Stimulated activated CD4-positive, alpha-beta T cell treated with anti-CD3 and anti-CD28 coated beads, Interleukin-1b, Interleukin-23, amount 100 ng/mL, for 24 hours (primary cell): ENCODE results near the gene TSPAN18.

Source experiments
- DNase-seq, 4 experiments: peaks; one replicate each; pipeline ENCODE4 v3.0.0-alpha.2; 2020; ENCODE audit warnings: low read depth in 4 of 4, low spot score in 1 of 4

The TSPAN18 gene

GRCh38 chr11:44759743-44760476, 33.1 kb downstream of the TSPAN18 start:
- DNase-seq: no peak

DNA sequence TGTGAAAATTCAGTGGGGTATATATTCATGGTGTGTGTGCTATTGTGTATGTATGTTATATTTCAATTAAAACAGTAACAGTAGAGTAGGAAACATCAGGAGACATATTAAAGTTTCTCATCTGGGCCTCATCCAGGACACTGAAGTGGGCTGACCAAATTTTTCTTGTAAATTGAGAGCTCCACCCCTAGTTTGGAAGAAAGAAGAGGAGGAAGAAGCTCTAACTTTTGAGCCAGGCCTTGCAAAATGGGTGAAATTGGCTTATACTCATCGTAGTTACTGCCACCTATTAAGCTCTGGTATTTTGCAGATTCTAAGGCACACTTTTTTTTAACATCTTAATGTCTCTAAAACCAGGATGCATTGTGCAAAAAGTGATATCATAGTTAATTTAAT, 33.7 kb downstream of the TSPAN18 start:
- no peak for DNase-seq

GRCh38 chr11:44760917-44761550, 34.3 kb downstream of the TSPAN18 start:
- no peak for DNase-seq

DNA sequence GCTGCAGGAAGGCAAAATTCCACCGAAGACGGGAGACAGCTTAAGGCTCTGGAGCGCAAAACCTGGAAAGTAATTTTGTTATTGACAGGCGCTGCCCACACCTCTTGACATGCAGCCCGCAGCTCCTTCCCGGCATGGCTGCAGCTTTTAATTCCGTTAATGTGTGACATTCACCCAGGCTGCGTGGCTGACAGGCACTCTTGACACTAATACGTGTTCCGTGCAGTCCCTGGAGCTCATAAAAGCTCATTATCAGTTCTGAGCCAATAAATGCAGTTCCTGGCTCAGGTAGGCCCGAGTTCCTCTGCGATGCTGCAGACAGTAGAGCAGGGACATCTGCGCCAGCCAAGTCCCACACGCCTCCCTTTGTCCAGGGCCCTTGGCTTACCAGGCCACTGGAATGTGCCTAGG, 34.8 kb downstream of the TSPAN18 start:
- no peak for DNase-seq

DNA sequence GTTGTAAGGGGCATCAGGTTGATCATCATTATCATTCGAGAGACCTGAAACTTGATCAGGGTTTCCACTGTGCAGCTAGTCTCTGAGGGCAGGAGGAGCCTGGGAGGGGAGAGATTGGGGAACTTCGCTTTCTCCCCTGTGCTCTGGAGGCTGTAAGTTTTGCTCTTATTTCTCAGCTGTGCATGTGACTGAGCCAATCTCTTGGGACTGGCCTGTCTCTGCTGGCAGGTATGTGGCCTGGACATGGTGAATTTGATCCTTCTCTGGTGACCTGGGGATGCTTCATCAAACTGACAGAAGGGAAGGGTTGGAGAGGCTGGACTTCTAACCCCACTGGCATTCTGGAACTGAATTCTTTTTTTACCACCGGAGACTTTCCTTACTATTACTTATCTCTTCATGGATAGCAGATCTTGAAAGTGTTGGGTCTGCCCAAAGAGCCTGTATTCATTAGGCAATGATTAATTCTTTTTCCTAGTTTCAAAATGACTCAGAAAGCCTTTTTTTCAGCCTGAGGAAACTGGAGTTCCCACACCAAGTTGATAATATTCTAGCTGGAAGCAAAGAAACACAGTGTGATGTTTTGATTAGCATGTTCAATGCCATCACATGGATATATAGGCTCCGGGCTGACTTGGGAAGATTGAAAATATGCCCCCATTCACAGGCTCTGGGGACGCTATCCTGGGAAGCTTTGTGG, 36.5 kb downstream of the TSPAN18 start:
- DNase-seq: no peak

GRCh38 chr11:44764583-44764982, 37.8 kb downstream of the TSPAN18 start:
- DNase-seq: no peak

GRCh38 chr11:44765026-44765595, 38.3 kb downstream of the TSPAN18 start:
- no peak for DNase-seq

GRCh38 chr11:44765676-44766075, 38.9 kb downstream of the TSPAN18 start:
- no peak for DNase-seq

DNA sequence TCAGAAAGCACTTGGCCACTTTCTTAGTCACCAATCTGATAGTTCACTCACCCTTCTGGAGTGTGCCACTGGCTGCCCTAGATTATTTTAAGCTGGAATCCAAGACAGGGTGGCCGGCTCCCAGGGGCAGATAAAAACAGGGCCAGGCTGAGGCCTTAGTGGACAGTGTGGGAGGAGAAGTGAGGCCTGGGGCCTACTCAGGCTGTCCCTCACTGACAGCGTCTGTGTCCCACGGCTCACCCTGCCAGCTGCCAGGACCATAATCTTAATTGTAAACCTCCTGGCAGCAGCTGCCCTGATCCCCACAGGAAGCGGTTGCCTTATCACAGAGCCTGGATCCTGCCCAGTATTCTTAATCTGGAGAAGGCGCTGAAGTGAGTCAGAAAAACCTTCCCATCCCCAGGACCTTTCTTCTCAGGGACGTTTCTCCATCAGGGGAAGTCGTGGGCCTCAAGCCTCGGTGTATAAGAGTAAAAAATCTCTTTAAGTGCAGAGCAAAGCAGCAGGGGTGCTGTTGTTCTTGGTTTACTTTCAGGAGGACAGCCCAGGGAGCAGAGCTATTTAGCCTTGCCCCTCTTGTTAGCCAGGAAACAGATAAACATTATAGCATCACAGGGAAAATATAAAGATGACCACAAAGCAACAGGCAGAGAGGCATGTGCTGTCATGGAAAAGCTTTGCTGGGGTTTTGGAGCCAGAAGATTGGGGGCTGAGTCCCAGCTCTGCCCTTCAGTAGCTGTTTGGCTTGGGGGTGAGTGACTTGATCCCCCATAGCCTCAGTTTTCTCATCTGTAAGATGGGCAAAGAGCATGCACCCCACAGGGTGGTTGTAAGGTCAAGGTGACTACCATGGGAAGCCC, 39.6 kb downstream of the TSPAN18 start:
- DNase-seq: no peak

GRCh38 chr11:44766972-44767278, 40.2 kb downstream of the TSPAN18 start:
- DNase-seq: no peak

- DNase-seq: no peak
These were observed 40.7 kb downstream of the TSPAN18 start for GRCh38 chr11:44767421-44767820.

DNA sequence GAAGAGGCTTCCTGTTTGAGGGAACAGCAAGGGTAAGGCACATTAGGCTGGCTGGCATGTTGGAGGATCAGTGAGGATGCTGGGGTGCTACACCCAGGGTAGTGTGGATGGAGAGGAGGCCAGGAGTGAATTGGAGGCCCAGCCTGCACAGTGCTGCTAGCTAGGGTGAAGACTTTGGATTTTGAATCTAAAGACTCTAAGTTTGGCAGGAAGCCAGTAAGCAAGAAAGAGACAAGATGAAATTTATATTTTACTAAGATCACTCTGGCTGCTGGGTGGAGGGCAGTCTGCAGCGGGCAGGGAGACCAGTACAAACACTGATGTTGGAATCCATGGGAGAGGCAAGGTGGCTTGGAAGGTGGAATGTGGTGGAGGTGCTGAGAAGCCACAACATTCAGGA, 43.6 kb downstream of the TSPAN18 start:
- no peak for DNase-seq

DNA sequence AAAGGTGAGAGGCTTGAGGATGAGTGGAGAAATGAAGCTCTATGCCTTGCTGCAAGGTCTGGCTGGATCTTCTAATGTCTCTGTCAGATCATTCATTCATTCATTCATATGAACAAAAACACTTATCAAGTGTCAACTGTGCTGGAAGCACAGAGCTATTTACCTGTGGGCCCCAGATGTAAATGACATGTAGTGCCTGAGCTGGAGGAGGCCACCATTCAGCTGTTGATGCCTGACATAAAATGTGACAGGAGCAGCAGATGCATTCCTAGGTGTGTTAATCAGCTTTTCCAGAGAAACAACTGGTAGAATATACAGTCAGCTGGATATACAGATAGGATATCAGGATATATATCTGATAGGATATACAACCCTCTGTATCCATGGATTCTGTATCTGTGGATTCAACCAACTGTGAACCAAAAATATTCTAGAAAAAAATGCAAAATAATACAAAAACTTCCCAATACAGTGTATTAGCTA, 44.5 kb downstream of the TSPAN18 start:
- DNase-seq: no peak

DNA sequence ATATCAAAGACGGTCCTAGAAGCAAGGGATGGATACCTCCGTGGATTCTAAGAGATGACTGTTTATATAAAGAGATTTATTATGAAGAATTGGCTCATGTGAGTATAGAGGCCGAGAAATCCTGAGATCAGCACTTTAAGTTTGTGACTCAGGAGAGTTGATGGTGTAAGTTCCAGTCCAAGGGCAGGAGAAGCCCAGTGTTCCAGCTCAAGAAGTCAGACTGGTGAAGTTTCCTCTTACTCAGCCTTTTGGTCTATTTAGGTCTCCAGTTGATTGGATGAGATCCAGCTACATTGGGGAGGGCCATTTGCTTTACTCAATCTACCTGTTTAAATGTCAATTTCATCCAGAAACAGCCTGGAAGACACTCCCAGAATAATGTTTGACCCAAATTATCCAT, 45.1 kb downstream of the TSPAN18 start:
- DNase-seq: no peak

DNA sequence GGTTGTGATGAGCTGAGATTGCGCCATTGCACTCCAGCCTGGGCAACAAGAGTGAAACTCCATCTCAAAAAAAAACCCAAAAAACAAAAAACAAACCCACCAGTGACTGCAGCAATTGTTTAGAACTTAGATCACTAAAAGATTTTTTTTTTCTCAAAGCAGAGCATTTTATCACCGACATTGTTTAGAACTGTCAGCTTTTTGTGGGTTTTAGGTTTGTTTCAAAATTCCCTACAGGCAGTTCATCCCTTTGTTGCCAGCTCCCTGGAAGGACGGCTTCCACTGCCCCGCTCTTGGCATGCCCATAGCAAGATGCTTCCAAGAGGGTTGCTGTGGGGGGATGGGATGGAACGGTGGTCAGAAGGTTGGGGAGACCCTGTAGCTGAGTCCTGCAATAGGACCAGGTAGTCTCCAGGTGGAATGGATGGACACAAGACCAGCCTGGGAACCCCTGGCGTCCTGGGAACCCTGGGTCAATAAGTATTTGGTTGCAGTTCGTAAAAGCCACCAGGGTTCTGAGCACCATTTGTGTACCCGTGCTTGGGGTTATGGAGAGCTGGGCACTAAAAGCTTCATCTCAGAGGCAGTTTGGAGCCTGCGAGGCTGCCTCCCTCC, 46.7 kb downstream of the TSPAN18 start:
- no peak for DNase-seq

DNA sequence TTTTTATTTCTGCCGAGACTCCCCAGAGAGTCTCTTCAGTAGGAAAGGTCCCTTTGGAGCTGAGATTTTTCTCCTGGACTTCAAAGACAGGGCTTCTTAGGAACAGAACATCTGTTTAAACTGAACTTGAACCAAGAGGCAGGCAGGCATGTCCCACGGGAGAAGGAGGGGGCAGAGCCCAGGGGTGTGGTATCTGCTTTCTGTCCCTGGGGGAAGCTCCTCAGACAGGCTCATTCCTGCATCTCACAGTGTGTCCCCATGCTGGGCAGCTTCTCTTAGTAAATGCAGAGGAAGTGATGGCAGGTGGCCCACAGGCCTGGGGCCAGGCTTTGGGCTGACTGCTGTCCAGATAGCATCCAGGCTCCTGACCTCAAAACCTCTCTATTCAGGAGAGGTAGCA, 47.3 kb downstream of the TSPAN18 start:
- no peak for DNase-seq

GRCh38 chr11:44774731-44775130, 48.0 kb downstream of the TSPAN18 start:
- DNase-seq: no peak

- peak; percentile 39 to 52 (median 44) for DNase-seq
These were observed 48.7 kb downstream of the TSPAN18 start for GRCh38 chr11:44775366-44775984.

- DNase-seq: no peak
These were observed 49.3 kb downstream of the TSPAN18 start for GRCh38 chr11:44775985-44776446.
